GM18511 (cell line): ENCODE data around the gene STEEP1.

Experiments used
- ATAC-seq: cut with Tn5 transposase; IDR thresholded peaks from one replicate; pipeline ENCODE4 v1.9.1; 2021; ENCODE audit warnings: mild to moderate bottlenecking, moderate library complexity; ENCODE audit not compliant: unreplicated experiment

Gene STEEP1

DNA sequence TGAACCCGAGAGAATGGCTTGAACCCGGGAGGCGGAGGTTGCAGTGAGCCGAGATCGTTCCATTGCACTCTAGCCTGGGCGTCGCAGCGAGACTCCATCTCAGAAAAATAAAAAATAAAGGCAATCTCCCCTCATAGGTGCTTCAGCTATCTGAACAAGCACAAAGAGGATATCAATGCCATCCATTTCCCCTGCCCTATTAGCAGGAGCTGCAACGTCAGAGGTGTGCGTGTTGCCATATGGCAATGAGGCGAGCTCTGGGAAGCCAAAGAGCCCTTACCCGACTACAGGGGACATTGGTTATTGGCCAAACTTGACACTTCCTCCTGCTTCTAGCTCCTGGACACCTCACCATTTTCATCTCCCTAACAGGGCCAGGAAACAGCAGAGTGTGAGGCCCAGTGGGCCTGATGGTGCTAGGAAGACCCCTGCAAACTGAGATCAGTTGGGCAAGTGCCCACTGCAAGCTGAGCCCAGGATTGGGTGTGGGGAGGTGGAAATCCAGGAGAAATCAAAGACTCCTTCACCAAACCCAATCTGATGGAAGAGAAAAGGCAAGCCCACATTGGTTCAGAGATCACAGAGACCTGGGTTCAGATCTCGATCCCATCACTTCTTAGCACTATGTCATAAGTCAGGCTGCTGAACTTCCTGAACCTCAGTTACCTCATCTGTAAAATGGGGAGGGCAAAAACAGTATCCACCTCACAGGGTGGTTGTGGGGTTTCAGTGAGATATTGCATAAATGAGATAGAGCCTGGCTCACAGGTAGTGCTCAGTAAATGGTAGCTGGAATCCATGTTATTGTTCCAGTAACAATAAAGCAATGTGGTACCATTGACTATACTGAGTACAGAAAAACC, 75.8 kb downstream of the STEEP1 start:
- ATAC-seq: no peak

- ATAC-seq: peak; percentile 46
Observed at GRCh38 chrX:119488749-119489148, 76.5 kb downstream of the STEEP1 start.
